Astrocyte of the spinal cord (primary cell): Measurements from ENCODE around the gene GPR132.
A peak's percentile ranks its signal among the peaks of the same experiment; 100 is the strongest.

Experiments
- DNase-seq: peaks from one replicate; pipeline ENCODE4 v3.0.0; 2011; ENCODE audit warnings: low read depth, low spot score
- H3K4me3 ChIP-seq: 2 replicates; pipeline ENCODE4 v1.5.1; 2011; ENCODE audit warnings: low read depth, mild to moderate bottlenecking, low read length, moderate library complexity
- CTCF ChIP-seq: IDR thresholded peaks from 2 replicates; pipeline ENCODE4 v1.5.1; 2012; ENCODE audit warnings: low read depth, mild to moderate bottlenecking, low read length, inconsistent platforms
- in situ Hi-C: cut with HindIII; loops from 2 replicates; pipeline ENCODE4 v1.10.0; 2017; ENCODE audit warnings: low sequenced_read_pairs

GPR132 gene

GRCh38 chr14:105019861-105020814 lies 45.1 kb downstream of the GPR132 start:
- in situ Hi-C loops, result no loop called here
- DNase-seq, result peak; percentile 41
- no peak for TF ChIP-seq CTCF
- H3K4me3 ChIP-seq, result peak overlapping the region; percentile 61

DNA sequence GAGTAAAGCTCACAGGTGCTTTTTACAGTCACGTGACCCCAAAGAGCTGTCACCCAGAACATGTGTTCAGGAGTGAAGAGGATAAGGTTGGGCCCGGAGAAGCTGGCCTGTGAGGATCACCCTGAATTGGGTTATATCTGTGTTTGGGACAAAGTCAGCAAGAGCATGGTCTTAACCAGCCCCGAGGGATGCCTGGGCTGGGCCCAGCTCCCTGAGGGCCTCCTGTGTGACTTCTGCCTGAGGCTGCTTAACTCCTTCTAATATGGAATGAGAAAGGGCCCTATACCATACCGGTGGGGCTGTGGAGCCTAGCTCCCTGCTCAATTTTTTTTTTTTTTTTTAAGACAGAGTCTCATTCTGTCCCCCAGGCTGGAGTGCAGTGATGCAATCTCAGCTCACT lies 46.8 kb downstream of the GPR132 start:
- TF ChIP-seq CTCF, result no peak
- no peak for DNase-seq
- no peak overlapping the region for H3K4me3 ChIP-seq
- in situ Hi-C loops, result no loop called here

GRCh38 chr14:105015905-105016304 lies 49.3 kb downstream of the GPR132 start:
- no peak for DNase-seq
- in situ Hi-C loops, result no loop called here
- no peak overlapping the region for H3K4me3 ChIP-seq
- TF ChIP-seq CTCF, result no peak

- DNase-seq, result no peak
- no peak for TF ChIP-seq CTCF
- H3K4me3 ChIP-seq, result no peak overlapping the region
- in situ Hi-C loops, result no loop called here
Observed at GRCh38 chr14:105015242-105015641, 50.0 kb downstream of the GPR132 start.

GRCh38 chr14:105014631-105015030 lies 50.6 kb downstream of the GPR132 start:
- TF ChIP-seq CTCF, result no peak
- in situ Hi-C loops, result no loop called here
- H3K4me3 ChIP-seq, result no peak overlapping the region
- no peak for DNase-seq

DNA sequence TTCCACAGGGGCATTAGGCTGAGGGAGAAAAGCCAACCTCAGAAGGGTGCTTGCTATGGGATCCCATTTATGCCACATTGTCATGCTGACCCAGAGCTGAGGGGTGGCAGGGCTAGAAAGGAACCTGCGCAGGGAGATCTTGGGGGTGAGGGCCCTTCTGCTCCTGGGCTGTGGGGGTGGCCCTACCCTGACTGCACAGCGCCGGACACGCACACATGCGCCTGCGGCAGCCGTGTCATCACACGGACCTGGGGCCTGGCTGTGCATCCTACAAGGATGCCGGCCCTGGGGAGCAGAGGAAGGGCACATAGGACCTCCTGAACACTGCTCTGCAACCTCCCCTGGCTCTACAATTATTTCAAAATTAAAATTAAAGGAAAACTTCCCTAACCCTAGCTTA lies 51.2 kb downstream of the GPR132 start:
- no peak for TF ChIP-seq CTCF
- in situ Hi-C loops, result no loop called here
- H3K4me3 ChIP-seq, result no peak overlapping the region
- DNase-seq, result no peak
